Brain microvascular endothelial cell (primary cell): Measurements from ENCODE around the gene AFF4.
"Not testable (repeated sequence)": the region's sequence is repeated elsewhere in the genome, so short reads cannot be mapped to it uniquely, and the experiment has no call there.

Experiments used
- DNase-seq: peaks from one replicate; pipeline ENCODE4 v3.0.0-alpha.2; 2020
- H3K27ac ChIP-seq: fragments of 250-450 bp; sonication (Bioruptor Pico); 2 replicates; pipeline ENCODE4 v1.5.1; 2020; ENCODE audit warnings: mild to moderate bottlenecking, moderate library complexity
- H3K27me3 ChIP-seq: fragments of 250-450 bp; sonication (Bioruptor Pico); replicated peaks from 2 replicates; pipeline ENCODE4 v1.5.1; 2020; ENCODE audit warnings: mild to moderate bottlenecking
- H3K36me3 ChIP-seq: fragments of 250-450 bp; sonication (Bioruptor Pico); replicated peaks from 2 replicates; pipeline ENCODE4 v1.5.1; 2020; ENCODE audit warnings: mild to moderate bottlenecking
- H3K4me3 ChIP-seq: 2 replicates; pipeline ENCODE4 v1.5.1; 2011; ENCODE audit warnings: low read depth, mild to moderate bottlenecking, control low read depth, low read length, moderate library complexity
- CTCF ChIP-seq: IDR thresholded peaks from 2 replicates; pipeline ENCODE4 v1.5.1; 2011; ENCODE audit warnings: low read depth, mild to moderate bottlenecking, moderate library complexity, low read length, control low read depth, inconsistent platforms; ENCODE audit errors: missing control alignments
- in situ Hi-C: cut with HindIII; loops from 2 replicates; pipeline ENCODE4 v1.10.0; 2017; ENCODE audit warnings: low sequenced_read_pairs, low pct_ligation_motif_present

Gene AFF4

GRCh38 chr5:132971483-132972435, 8.3 kb upstream of the AFF4 start:
- Histone ChIP-seq H3K27me3 (no peaks in the 10 kb centered on the region), H3K36me3 (no peaks in the 10 kb centered on the region), H3K27ac (no peak overlapping the region), H3K4me3 (no peak overlapping the region)
- TF ChIP-seq CTCF = no peak
- no peak for DNase-seq
- in situ Hi-C loops = no loop called here

DNA sequence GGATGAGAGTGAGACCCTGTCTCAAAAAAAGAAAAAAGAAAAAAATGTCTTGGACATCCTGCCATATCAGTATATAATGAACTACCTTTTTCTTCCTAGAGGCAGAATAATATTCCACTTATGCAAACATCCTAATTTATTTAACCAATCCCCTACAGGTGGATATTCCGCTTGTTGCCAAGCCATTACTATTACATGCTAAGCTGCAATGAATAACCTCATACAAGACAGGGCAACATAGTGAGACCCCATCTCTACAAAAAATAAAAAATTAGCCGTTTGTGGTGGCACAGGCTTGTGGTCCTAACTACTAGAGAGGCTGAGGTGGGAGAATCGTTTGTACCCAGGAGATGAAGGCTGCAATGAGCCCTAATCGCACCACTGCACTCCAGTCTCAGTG, 1.7 kb upstream of the AFF4 start:
- in situ Hi-C loops = no loop called here

DNA sequence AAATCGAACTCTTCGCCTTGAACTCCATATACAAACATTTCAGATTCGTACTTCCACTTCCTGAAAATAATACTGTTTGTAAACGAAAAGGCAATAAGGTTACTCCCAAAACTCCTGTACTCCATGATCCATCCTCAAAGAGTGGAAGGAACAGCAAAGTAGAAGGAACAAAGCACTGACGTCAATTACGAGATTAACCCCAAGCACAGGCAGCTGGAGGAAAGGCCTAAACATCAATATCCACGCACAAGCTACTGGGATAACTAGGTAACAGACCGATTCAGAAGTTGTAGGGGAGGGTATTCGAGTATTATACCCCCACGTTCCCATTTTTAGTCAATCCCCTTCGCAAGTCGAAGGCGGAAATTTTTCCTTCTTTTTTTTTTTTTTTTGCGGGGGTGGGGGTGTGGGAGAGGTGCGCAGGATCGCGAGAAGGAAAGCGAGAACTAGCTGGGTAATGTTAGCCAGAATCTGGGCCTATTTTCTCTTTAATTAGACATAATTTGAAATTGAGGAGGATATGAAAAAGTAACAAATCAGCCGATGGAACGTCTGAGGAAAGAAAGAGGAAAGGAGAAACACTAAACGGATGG, 909 bp downstream of the AFF4 start:
- Histone ChIP-seq H3K36me3 (peaks cover 4% of the 10 kb centered on the region), H3K27ac (peak overlapping the region; percentile 97), H3K4me3 (peak overlapping the region; percentile 65), H3K27me3 (no peaks in the 10 kb centered on the region)
- peak; percentile 43 for DNase-seq
- no peak for TF ChIP-seq CTCF
- in situ Hi-C loops = no loop called here

More for the DNA sequence above, 1.7 kb upstream of the AFF4 start:
- no peaks in the 10 kb centered on the region for H3K27me3 ChIP-seq
- TF ChIP-seq CTCF = no peak
- H3K4me3 ChIP-seq = no peak overlapping the region
- peaks cover 4% of the 10 kb centered on the region for H3K36me3 ChIP-seq
- H3K27ac ChIP-seq = no peak overlapping the region
- DNase-seq = no peak

GRCh38 chr5:132961887-132962286, 1.5 kb downstream of the AFF4 start:
- Histone ChIP-seq H3K36me3 (peaks cover 4% of the 10 kb centered on the region), H3K27me3 (no peaks in the 10 kb centered on the region), H3K4me3 (peak overlapping the region; percentile 65), H3K27ac (peak overlapping the region; percentile 97)
- peak; percentile 32 for DNase-seq
- TF ChIP-seq CTCF = no peak
- in situ Hi-C loops = no loop called here

DNA sequence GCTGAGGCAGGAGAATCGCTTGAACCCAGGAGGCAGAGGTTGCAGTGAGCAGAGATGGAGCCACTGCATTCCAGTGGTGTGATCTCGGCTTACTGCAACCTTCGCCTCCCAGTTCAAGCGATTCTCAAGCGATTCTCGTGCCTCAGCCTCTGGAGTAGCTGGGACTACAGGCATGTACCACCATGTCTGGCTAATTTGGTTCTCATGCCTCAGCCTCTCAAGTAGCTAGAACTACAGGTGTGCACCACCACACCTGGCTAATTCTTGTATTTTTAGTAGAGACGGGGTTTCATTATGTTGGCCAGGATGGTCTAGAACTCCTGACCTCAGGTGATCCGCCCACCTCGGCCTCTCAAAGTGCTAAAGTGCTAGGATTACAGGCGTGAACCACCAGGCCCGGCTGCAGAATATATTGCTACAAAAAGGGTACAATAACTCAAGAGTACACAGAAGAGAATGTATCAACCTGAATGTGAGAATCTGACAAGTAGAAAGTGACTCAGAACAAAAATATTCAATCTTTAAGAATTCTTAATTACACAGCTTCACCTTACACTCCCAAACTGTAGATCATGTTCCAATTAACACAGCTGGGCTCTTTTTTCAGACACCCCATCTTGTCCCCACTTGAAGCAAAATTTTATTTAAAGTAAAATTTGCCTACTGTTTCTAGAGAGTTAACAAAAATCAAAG, 2.2 kb downstream of the AFF4 start:
- DNase-seq, H3K36me3 ChIP-seq, in situ Hi-C loops, H3K27me3 ChIP-seq: not testable (repeated sequence)
- H3K27ac ChIP-seq = peak overlapping the region; percentile 97
- H3K4me3 ChIP-seq = peak overlapping the region; percentile 65

- H3K4me3 ChIP-seq, H3K27me3 ChIP-seq, DNase-seq, in situ Hi-C loops, H3K27ac ChIP-seq, H3K36me3 ChIP-seq: not testable (repeated sequence)
Observed at GRCh38 chr5:132956166-132956799, 7.2 kb downstream of the AFF4 start.
